D721Med (cell line): ENCODE data around the gene LURAP1L.

Source experiments
- DNase-seq: peaks from one replicate; pipeline ENCODE4 v3.0.0; 2011; ENCODE audit warnings: low spot score; ENCODE audit not compliant: insufficient read length
- FAIRE-seq: peaks from 2 replicates; lab custom pipeline; 2011; peaks lifted over from hg19 to GRCh38; lab: Jason Lieb, UNC
- TF ChIP-seq, protein P1 (sequence below): IDR thresholded peaks from 2 replicates; pipeline ENCODE4 v1.5.1; 2012; ENCODE audit warnings: mild to moderate bottlenecking, control low read depth; ENCODE audit not compliant: insufficient read depth; ENCODE audit errors: missing control alignments

LURAP1L gene

DNA sequence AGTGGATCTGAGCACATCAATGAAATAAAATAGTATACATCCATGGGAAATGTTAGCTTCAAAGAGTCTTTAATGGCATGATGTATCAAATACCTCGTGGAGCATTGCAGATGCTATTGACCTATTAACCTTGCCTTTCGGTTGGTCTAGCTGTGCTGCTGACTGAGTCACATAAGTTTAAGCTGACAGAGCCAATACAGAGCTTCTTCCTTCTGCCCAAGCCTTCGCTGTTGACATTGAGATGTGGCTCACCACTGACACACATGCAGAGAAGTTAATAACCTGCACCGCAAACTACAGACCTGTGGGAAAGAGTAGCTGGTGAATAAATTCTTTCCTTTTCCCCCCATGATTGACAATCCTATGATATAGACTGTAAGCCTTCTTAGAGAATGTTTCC, 78.2 kb downstream of the LURAP1L start:
- no peak for FAIRE-seq
- TF ChIP-seq, protein P1, sequence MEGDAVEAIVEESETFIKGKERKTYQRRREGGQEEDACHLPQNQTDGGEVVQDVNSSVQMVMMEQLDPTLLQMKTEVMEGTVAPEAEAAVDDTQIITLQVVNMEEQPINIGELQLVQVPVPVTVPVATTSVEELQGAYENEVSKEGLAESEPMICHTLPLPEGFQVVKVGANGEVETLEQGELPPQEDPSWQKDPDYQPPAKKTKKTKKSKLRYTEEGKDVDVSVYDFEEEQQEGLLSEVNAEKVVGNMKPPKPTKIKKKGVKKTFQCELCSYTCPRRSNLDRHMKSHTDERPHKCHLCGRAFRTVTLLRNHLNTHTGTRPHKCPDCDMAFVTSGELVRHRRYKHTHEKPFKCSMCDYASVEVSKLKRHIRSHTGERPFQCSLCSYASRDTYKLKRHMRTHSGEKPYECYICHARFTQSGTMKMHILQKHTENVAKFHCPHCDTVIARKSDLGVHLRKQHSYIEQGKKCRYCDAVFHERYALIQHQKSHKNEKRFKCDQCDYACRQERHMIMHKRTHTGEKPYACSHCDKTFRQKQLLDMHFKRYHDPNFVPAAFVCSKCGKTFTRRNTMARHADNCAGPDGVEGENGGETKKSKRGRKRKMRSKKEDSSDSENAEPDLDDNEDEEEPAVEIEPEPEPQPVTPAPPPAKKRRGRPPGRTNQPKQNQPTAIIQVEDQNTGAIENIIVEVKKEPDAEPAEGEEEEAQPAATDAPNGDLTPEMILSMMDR, result no peak
- DNase-seq, result no peak

DNA sequence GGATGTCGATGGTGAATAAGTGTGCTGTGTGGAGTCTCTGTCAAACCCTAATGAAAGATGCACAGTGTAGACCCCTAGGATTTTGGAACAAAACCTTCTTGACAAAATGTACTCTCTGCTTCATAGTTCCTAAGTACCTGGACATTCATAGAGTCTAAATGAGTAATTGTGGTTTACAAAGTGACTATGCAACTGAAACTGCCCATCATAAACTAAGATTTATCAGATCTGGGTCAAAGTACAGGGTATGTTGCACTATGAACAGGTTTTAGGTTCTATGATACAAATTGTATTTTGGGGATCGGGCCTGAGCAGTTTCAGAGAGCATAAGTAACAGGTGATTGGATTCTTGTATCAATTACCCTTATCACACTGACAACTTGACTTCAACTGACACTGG, 79.4 kb downstream of the LURAP1L start:
- FAIRE-seq (no peak), DNase-seq (no peak)
- TF ChIP-seq, protein P1, result no peak

DNA sequence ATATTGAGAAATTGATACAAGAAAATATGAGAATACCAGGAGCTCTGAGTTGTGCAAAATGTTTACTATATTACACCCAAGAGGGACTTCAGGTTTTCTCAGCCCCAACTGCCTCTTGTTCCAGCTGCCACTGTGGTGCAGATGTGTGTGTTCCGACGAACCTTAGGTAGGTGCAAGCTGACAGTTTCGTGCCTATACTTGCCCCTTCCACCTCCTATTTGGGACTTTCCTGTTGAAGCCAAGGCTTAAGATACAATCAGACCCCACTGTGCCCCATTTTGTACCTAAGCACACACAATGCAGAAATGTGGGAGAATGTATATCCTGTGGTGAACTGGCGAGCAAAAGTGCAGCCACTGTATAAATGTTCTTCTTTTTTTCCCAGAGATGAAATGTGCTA, 80.2 kb downstream of the LURAP1L start:
- FAIRE-seq, result no peak
- TF ChIP-seq, protein P1, result no peak
- DNase-seq, result no peak

DNA sequence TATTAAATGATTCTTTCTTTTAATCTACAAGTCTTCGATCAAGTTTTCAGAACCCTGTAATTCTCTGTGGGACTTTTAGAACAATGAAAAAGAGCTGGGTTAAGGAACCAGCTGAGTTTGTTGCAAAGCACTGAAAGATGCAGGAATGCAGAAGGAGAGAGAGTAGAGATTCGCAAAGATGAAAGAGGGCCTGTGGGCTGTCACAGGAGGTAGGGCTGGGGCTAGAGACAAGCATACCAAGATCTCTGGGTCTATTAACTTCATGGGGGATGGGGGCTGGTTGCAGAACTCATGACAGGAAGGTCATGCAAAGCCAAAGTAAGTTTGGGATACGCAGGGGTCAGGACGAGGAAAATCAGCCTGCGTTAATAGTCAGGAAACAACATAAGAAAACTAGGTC, 81.8 kb downstream of the LURAP1L start:
- DNase-seq (no peak), FAIRE-seq (no peak)
- TF ChIP-seq, protein P1, result no peak

DNA sequence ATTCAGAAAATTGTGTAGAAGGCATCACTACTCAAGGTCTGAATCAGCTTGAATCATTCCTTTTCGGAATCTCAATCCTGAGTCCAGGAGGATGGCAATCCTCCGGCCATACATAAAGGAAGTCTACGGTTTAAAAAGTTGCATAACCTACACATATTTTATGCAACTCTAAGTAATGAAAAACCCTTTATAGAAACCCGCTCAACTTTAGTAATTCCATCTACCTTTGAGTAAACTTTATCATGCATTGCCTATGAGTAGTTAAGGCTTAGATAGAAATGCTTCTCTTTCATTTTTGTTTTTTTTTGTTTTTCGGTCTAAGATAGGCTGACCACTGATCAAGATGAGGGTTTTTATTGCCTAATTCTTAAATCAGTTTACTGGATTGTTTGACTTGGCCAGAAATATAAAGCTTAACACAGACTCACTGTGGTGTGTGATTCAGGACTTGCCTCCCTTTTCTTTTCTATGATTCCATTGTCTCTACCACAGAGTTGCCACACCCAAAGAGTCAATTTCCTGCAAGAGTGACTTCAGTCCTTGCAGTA, 85.0 kb downstream of the LURAP1L start:
- TF ChIP-seq, protein P1, result no peak
- no peak for FAIRE-seq

DNA sequence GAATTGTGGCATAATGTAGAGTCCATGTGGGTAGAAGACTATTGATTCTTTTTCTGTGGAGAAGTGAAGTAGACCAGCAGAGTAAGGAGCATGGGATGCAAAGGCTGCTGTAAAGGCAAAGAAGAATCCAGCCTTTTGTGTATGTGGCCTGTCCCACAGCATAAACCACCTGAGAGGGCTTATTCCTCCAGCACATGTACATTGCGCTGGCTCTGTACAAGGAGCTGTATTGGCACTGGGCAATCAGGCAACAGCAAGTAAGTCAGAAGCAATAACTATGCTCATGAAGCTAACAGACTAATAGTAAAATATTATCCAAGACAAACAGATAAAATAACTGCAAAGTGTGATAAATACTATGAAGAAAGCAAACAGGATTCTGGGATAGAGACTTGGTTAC, 86.2 kb downstream of the LURAP1L start:
- FAIRE-seq (no peak), DNase-seq (no peak)
- TF ChIP-seq, protein P1, result no peak

More for the DNA sequence above, 85.0 kb downstream of the LURAP1L start:
- DNase-seq, result no peak

DNA sequence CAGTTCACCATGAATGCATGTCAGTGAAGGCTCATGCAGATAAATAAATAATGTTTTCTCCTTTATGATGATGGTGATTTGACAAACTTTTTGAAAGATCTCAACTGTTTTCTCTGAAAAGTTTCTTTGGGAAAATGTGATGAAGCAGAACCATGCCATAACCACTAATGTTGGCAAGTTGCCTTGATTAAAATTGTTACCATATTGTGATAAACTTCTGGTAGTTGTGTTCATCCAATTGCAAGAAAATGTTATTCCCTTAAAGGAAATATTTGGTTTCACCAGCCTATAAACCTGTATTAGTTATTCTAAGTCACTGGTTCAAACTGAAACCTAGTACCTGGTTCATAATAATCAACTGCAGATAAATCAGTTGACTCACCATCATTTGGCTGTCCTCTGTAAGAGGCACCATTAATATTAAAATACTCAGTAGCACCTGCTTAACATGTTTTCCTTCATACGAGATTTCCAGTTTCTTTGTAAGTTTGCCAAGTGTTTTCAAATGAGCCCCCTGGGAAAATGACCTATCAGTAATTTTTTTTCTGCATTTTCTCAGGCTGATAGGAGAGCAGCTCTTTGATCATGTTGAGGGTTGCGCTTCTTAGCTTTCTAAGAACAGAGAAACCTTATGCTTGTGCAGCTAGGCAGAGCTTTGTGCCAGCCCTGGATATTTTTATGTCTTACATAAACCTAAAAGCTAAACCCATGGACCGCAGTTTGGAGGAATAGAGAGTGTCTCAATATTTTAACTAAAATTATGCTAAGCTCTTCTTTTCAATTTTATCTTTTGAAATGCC, 88.0 kb downstream of the LURAP1L start:
- no peak for DNase-seq
- TF ChIP-seq, protein P1, result no peak
- FAIRE-seq, result no peak
